Stimulated activated CD4-positive, alpha-beta T cell treated with anti-CD3 and anti-CD28 coated beads, TNF-alpha, amount 100 ng/mL, for 24 hours (primary cell): Measurements from ENCODE around the gene ICOS.
"Not testable (repeated sequence)": the region's sequence is repeated elsewhere in the genome, so short reads cannot be mapped to it uniquely, and the experiment has no call there.

ENCODE experiments used
- DNase-seq, 3 experiments: peaks; one replicate each; pipeline ENCODE4 v3.0.0-alpha.2; 2020; ENCODE audit warnings: low read depth in 3 of 3

Gene ICOS

DNA sequence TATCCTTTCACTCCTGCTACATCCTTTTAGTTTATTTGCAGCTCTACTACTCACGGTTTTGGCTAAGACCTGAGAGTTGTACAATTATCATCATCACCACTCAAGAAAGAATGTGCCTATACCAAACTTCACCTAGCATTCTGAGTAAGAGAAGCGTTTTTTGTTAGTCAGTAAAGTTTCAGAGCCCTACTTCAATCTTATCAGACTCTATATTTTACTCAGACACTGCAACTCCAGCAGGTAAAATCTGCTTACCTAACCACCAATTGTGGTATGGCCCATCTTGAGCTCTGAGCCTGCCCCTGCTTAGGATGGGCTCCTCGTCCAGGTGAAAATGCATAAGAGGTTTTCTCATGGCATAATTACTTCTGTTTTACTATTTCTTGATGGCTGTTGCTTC lies 37.1 kb downstream of the ICOS start:
- DNase-seq = no peak

DNA sequence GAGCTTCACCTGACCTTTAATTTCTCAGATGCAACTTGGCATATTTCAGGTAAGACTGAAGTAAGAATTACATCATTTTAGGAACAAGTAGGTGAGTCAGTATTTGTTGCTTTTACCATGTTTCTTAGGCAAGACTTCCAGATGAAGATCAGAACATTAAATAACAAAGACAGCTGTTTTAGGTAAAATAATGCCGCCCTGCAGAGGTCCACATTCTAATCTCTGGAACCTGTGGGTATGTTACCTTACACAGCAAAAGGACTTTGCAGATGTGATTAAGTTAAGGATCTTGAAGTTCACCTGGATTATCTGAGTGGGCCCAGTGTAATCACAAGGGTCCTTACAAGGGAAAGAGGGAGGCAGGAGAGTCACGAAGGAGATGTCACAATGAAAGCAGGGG lies 39.3 kb downstream of the ICOS start:
- DNase-seq = no peak

DNA sequence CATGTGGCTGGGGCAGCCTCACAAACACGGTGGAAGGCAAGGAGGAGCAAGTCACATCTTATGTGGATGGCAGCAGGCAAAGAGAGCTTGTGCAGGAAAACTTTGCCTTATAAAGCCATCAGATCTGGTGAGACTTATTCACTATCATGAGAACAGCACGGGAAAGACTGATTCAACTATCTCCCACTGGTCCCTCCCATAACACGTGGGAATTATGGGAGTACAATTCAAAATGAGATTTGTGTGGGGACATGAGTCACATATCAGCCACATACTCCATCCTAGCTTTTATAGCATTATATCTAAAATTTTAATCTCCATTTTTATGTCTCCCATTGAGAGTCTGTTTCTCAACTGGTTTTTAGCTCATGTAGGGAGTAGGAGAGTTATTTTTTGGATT lies 45.7 kb downstream of the ICOS start:
- no peak for DNase-seq

DNA sequence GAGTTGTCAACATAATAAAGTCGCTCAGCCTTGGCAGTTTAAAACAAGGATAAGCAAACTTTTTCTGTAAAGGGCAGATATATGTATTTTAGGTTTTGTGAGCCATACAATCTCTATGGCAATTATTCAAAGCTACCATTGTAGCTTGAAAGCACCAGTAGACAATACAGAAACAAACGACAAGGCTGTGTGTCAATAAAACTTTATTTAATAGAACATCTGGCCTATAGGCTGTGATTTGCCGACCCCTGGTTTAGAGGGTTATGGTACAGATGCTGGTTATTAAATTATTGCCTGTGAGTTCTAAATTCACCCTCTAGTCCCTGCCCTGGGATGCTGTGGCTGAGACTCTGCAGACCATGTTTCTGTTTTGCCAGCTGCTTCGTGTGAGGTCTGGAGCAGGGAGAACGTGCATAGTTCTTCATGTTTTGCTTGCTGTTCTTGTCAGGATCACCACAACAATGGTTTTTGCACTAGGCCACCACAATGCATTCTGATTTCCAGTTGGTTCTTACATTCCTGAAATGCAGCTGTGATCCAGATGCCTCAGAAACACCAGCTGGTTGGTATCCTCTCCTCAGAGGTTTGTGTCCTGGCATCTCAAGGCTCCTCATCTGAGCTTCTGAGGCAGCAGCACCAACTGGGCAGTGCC lies 46.6 kb downstream of the ICOS start:
- DNase-seq = no peak

DNA sequence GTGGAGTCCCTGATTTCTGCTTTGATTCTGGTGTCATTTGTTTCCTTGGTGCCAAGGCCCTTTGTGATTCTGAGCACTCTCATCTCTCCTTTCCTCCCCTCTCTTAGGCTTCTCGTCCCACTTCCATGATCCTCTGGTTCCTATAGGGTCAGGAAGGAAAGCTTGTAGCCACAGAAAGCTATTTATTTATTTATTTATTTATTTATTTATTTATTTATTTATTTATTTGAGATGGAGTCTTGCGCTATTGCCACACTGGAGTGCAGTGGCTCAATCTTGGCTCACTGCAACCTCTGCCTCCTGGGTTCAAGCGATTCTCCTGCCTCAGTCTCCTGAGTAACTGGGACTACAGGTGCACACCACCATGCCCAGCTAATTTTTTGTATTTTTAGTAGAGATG lies 49.4 kb downstream of the ICOS start:
- not testable (repeated sequence) for DNase-seq

DNA sequence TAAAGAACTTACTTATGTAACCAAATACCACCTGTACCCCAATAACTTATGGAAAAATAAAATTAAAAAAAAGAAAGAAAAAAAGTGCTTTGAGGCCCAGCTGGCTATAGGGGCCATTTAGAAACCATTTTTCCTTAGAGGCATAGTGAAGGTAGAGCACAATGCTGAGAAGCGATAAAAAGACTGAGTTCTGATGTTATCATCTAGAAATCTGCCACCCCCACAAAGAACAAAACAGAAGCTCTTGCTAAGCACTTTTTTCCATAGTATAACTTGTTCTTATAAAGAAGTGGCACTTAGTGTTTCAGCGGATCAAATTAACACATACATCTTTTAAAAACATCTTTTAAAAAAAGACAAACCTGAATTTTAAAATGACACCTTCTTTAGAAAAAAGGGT lies 51.4 kb downstream of the ICOS start:
- DNase-seq = no peak

DNA sequence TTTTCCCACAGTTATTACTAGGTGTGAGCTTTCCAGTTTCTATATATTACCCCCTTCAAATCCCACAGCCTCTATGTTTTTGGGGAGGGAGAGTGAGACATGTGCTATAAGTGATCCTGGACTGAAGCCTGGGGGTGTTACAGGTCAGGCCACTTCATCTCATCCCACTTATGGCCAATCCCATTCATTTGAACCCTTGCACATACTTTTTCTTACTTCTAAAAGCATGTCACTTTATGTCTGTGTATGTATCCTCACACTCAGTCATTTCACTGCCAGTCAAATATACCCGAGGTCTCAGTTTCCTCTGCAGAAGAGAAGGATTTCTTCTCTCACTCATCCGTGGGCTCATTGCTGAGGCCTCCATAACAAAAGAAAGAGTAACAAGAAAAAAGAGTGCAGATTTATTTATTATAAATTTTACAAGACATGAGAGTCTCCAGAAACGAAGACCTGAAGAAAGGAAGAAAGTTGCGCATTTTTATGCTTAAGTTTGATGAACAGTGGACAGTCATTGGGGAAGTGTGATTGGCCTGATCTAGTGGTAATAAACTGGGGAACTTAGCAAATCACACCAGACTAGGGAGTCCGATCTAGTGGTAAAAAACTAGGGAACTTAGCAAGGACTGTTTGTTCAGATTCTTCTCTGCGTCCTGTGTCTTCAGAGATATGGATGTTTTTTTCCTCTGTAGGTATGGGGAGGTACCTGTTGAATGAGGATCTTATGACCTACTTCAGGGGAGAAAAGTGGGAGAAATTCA lies 52.1 kb downstream of the ICOS start:
- no peak for DNase-seq

DNA sequence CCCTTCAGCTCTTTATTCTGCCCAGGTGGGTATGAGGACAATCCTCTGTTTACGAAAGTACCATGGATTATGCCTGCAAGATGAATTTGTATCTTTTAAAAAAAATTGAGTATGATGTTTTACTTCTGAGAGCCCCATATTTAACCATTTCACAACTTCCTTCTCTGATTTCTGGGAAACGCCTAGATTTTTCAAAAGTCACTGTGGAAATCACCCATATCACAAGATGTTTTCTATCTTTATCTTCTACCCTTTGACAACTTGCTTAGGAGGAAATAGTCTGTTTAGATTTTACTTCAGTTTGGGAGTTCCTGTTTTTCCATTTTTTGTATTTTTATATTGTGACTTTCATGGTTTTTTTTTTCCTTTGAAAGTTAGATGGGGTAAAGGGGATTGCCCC lies 53.0 kb downstream of the ICOS start:
- DNase-seq = no peak

DNA sequence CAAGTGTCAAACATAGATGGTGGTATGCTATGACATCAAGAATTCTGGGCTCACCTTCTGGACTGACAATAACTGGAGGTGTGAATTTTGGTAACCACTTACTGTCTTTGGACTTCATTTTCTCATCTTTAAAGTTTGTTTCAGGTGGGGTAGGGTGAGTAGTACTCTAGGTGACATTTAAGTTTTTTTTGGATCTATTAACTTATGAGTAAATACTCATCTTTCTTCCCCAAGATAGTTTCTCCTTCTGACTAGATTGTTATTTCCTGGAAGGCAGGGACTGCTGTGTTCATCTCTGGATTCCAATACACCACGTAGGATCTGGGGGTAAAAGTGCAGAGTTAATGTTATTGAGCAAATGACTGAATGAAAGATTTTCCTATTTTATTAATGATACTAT lies 55.9 kb downstream of the ICOS start:
- no peak for DNase-seq

DNA sequence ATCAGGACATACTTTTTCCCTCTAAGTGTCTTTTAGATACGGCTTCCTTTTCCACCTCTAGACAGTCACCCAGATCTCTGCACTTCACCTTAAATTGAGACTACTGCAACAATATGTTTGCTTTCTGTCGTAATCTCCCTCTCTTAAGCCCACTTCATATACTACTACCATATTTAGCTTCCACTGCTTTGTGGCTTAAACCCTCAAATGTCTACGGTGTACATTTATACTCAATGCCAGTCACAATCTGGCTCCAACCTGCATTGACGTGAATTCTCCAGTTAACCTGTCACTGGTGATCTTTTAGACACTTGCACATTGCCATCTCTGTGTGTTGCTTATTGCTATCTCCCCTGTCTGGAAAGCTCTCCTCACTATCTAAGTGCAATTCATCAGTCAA lies 56.4 kb downstream of the ICOS start:
- DNase-seq = no peak

DNA sequence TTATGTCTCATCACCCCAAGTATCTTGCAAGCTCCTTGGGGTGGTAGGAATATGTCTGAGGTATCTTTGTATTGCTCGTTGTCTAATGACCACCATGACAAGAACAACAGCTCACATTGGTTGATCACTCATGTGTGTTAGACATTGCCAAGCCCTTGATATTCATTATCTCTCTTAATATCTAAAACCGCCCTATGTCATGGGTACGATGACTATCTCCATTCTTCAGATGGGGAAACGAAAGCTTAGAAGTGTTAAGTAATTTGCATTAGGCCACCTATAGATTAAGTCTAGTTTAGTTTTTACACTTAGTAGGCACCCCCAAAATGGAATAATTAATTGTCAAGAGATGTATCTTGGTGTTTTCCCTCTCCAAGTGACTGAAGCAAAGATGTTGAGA lies 57.0 kb downstream of the ICOS start:
- DNase-seq = no peak

DNA sequence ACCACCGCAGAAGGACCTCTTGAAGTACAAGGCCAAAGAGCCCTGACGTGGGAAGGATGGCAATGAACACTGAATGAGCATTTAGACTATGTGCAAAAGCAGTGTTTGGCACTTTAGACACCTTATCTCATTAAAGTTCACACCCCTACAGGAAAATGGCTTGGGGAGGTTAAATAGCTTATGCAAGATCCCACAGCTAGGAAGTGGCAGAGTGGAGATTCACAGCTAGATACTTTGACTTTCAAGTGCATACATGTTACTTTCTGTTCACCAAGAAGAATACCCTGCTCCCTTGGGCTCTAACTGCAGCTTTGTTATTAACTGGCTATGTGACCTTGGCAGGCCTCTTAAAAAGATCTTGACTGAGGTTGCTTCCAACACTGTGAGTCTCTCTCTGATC lies 58.2 kb downstream of the ICOS start:
- no peak for DNase-seq

DNA sequence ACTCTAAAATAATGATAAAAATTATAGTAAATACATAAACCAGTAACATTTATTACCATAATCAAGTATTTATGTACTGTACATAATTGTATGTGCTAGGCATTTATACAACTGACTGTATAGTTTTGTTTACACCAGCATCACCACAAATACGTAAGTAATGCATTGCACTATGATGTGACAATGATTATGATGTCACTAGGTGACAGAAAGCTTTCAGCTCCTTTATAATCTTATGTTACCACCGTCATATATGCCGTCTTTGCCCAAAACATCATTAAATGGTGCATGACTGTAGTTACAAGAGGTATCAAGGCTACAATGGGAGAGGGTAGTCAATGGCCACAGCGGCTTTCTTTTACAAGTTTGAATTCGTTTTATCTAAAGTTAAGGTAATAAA lies 60.1 kb downstream of the ICOS start:
- DNase-seq = no peak

DNA sequence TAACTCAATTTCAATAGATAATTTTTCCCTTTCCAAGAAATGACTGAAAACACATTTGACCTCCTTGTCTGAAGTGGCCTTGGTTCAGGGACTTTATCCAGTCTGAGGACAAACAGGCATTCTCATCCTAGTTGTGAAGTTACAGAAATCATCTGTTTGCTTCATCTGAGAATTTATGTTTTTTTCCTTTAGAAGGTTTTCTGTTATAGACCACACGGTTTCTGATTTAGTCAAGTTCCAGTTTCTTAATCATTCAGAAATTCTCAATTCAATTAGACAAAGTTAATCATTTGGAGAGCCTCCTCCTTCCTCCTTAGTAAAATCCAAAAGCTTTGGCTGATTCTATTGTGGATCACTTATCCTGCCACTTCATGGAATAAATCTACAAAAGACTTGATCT lies 60.9 kb downstream of the ICOS start:
- no peak for DNase-seq

DNA sequence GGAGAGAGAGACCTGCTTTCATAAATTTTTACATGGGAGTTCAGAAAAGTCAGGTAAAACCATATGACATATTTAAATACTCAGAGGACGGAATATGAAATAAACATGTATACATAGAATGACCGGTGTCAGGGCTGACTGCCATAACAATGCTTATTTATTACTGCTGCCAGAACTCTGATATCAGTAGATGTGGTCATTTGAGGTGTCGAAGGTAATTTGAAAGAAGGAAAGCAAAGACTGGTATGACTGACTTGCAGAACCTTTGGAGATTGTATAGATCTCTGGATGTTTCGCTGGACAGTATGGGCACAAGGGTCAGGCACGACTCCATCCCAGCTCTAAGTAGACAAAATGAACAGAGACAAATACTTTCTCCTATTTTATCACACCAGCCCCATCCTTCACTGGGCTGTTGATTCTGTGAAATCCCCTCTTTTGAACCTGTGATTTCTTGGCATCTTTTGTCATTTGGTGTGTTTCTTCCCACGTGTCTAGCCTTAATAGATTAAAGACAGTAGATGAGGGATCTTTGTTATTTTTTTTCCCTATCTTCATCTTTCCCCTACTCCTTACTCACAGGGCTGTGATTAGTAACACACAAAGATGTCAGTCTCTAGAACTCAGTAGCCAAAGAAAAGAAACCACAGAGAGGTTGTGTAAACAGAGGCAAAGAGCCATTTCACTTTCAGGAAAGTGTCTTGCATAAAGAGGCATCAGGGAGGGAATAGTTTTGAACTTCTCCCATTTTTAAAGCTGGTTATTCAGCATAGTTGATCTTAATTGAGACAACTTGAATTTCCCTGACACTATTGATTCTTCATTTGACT lies 61.6 kb downstream of the ICOS start:
- no peak for DNase-seq

DNA sequence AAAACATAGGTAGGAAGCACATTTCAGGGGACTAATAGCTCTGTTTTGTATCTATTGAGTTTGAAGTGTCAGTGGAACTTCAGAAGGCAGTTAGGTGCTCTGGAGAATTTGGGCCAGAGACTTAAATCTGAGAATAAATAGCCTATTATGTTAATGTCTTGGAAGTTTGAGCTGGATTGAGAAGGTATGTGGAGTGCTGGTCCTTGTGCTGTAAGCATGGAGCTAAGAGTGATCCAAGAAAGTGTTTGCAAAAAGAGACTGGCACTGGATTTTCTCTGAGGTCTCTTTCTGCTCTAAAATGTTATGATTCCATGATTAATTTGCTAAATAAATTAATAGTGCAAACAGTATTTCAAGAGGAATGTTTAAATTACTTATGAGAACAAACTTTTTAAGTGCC lies 63.3 kb downstream of the ICOS start:
- DNase-seq = no peak

DNA sequence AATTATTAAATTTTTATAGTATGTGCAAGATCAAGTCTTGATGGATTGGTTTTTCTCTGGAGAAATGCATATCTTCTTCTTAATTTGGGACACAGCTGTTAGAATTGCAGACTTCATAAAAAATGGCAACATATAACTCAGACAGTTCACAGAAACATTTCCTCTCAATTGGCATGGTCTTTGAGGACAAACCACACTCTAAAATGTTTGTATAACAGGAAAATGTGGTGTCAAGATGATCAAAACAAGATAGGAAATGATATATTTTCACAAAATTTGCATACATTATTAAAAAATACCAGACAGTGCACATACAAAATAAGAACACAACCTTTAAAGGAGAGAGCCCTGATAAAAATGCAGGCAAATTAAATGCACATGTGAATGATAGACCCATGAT lies 63.9 kb downstream of the ICOS start:
- no peak for DNase-seq

DNA sequence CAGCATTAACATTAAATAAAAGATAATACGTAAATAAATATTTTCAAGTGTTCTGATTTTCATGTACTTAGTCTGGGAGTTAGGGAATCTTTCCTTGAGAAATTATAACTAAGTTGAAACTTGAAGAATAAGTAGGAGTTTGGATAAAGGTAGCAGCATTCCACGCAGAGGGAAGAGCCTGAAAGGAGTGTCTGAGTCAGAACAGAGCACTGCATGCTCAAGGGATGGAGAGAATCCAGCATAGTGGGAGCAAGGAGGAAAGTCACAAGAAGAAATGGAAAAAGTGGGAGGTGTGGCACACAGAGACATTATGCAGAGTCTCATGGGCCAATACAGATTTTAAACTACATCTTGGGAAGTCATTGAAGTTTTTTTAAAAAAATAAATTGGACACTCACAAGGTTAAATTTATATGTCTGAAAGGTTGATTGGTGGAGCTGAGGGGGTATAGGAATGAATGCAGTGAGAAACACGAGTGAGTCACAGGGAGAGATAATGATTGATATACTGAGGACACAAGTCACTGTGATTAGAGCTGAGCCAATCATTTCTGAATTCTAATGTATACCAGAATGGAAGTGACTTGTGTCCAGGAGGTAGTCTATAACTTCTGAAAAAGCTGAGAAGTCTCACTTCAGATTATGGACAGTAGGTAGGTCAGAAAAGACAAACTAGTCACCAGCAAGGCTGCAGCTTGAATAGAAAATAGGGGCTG lies 66.9 kb downstream of the ICOS start:
- no peak for DNase-seq

DNA sequence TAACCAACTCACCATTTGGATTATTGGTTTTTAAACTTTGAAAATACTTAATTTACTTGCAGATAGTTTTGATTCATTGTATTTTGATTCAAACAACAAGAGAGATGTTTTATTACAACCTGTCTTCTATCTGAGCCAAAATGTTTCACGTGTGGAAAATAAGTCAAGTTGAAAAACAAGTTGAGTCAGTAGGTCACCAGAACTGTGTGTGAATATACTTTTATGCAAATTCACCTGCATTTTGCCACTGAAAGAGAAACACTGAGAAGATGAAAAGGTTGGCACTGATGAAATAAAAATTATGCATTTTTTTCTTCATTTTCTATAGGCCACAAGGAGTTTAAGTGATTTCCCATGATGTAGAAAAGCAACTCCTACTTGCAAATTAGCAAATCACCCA lies 68.3 kb downstream of the ICOS start:
- DNase-seq = no peak

DNA sequence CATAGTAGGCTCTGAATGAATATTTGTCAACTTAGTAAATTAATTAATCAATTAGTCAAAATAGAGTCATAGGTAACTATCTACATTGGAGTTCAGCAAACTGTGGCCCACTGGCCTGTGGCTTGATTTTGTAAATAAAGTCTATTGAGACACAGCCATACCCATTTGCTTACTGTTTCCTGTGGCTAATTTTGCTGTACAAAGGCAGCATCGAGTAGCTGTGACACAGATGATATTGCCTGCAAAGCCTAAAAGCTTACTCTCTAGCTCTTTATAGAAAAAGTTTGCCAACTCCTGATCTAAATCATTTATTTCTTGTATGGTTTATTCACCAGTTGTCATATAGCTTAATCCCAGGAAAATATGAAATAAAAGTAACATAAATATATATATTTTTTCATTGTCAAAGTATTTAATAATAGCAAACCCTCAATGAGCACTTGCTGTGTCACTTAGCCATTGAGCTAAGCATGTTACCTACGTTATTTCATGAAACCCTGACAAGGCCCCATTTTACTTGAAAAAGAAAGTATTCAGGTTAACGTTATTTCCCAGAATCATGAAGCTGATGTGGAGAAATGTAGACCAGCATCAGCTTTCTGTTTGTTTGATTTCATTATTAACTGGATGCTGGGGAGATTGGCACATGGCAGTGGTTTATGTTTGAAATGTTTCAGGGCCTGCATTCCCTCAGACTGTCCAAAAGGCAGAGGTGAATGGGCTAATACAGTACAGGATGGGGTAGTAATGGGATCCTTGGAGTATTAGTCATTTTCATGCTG lies 69.6 kb downstream of the ICOS start:
- no peak for DNase-seq

DNA sequence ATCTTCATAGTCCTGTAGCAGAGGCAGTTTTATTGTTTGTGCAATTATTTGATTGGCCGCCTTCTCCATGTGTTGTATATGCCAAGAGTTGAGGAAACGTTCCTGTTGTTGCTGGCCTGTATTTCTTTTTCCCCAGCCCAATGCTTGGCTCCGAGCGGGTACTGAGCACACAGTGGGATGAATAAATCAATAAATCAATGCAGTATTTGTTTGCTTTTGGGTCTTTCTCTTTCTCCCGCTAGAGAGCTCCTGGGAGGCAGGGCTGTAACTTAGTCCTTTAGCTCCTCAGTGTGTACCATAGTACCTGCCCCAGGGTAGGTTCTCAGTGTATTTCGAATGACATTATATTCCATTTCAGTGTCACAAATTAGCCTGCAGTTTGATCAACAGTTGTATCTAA lies 71.8 kb downstream of the ICOS start:
- no peak for DNase-seq
